Osteocyte (in vitro differentiated cells): Measurements from ENCODE around the gene RINL. TPM values are rescaled to one million over a fixed set of nuclear protein-coding genes. Genes with fewer than 3 reads are reported as not detected.

Experiments
- DNase-seq: peaks from one replicate; pipeline ENCODE4 v3.0.0; 2021; ENCODE audit warnings: mixed read lengths; ENCODE audit not compliant: unreplicated experiment; ENCODE audit errors: extremely low spot score
- H3K27ac Mint-ChIP-seq: one replicate; pipeline ENCODE4 v1.8.0; 2021; ENCODE audit warnings: mild to moderate bottlenecking, mixed read lengths; ENCODE audit not compliant: unreplicated experiment
- H3K27me3 Mint-ChIP-seq: one replicate; pipeline ENCODE4 v1.8.0; 2021; ENCODE audit warnings: mixed read lengths; ENCODE audit not compliant: unreplicated experiment
- H3K36me3 Mint-ChIP-seq: one replicate; pipeline ENCODE4 v1.8.0; 2021; ENCODE audit warnings: mixed read lengths; ENCODE audit not compliant: unreplicated experiment
- H3K4me1 Mint-ChIP-seq: one replicate; pipeline ENCODE4 v1.8.0; 2021; ENCODE audit warnings: mixed read lengths; ENCODE audit not compliant: unreplicated experiment
- H3K4me3 Mint-ChIP-seq: one replicate; pipeline ENCODE4 v1.8.0; 2021; ENCODE audit warnings: mild to moderate bottlenecking, moderate library complexity, mixed read lengths; ENCODE audit not compliant: unreplicated experiment
- H3K9me3 Mint-ChIP-seq: one replicate; pipeline ENCODE4 v1.8.0; 2021; ENCODE audit warnings: mixed read lengths; ENCODE audit not compliant: unreplicated experiment
- CTCF ChIP-seq: fragments of 200-600 bp; sonication (generic); IDR thresholded peaks from 2 replicates; pipeline ENCODE4 v1.5.0; 2021; ENCODE audit warnings: antibody characterized with exemption, mild to moderate bottlenecking, moderate library complexity
- total RNA-seq: library from RNA; stranded (reverse); gene quantifications from 2 replicates; pipeline ENCODE4 v1.2.1, GENCODE V29; 2021

Gene RINL
- total RNA-seq, 1 donor from 2014 or later, result not detected

GRCh38 chr19:38819231-38819920 is 58.7 kb downstream of the RINL start:
- no peak for TF ChIP-seq CTCF
- no peaks in the 10 kb centered on the region for H3K27me3 Mint-ChIP-seq
- H3K36me3 Mint-ChIP-seq, result peaks cover 42% of the 10 kb centered on the region
- no peak overlapping the region for H3K27ac Mint-ChIP-seq
- no peak for DNase-seq
- H3K4me3 Mint-ChIP-seq, result no peak overlapping the region
- peaks cover 4% of the 10 kb centered on the region for H3K4me1 Mint-ChIP-seq
- H3K9me3 Mint-ChIP-seq, result peaks cover 3% of the 10 kb centered on the region

Other genes with a start within 250 kb of the RINL start
- 525 and 560 TPM in 2 replicates for gene ACTN4, start 230.6 kb downstream of the RINL start, total RNA-seq
- not detected in 2 replicates for gene CAPN12, start 133.8 kb downstream of the RINL start, total RNA-seq
- not detected in 2 replicates for gene LGALS7, start 104.8 kb downstream of the RINL start, total RNA-seq
- gene LGALS7B, start 89.1 kb downstream of the RINL start, total RNA-seq, result not detected in 2 replicates
- gene LGALS4, start 65.3 kb downstream of the RINL start, total RNA-seq, result 0.31 TPM in 1 of 2 replicates, not detected in the other
- gene ECH1, start 46.5 kb downstream of the RINL start, total RNA-seq, result 83.6 and 99.1 TPM in 2 replicates
- 262 and 277 TPM in 2 replicates for gene HNRNPL, start 28.3 kb downstream of the RINL start, total RNA-seq
- gene SIRT2, start 21.3 kb upstream of the RINL start, total RNA-seq, result 70.2 and 72.4 TPM in 2 replicates
- gene NFKBIB, start 21.7 kb upstream of the RINL start, total RNA-seq, result 18.0 and 18.7 TPM in 2 replicates
- gene CCER2, start 33.9 kb upstream of the RINL start, total RNA-seq, result 0.43 TPM in 1 of 2 replicates, not detected in the other
- gene SARS2, start 52.5 kb upstream of the RINL start, total RNA-seq, result 25.0 and 26.7 TPM in 2 replicates
- 29.3 and 30.7 TPM in 2 replicates for gene MRPS12, start 52.7 kb upstream of the RINL start, total RNA-seq
- gene FBXO17, start 97.5 kb upstream of the RINL start, total RNA-seq, result 41.3 and 44.9 TPM in 2 replicates
- gene FBXO27, start 154.3 kb upstream of the RINL start, total RNA-seq, result 4.4 and 6.0 TPM in 2 replicates
- gene ACP7, start 206.1 kb upstream of the RINL start, total RNA-seq, result not detected in 2 replicates
- 14.8 and 16.5 TPM in 2 replicates for gene PAK4, start 247.5 kb upstream of the RINL start, total RNA-seq